22Rv1 (cell line): Measurements from ENCODE around the gene LIMK1.

Source experiments
- ZFX ChIP-seq: fragments of 450-650 bp; IDR thresholded peaks from 2 replicates; pipeline ENCODE4 v1.6.1; 2017; ENCODE audit warnings: antibody characterized with exemption, borderline replicate concordance
- TF ChIP-seq, protein P1 (sequence below): fragments of 450-650 bp; IDR thresholded peaks from 2 replicates; pipeline ENCODE4 v1.5.1; 2017; ENCODE audit warnings: mild to moderate bottlenecking

DNA sequence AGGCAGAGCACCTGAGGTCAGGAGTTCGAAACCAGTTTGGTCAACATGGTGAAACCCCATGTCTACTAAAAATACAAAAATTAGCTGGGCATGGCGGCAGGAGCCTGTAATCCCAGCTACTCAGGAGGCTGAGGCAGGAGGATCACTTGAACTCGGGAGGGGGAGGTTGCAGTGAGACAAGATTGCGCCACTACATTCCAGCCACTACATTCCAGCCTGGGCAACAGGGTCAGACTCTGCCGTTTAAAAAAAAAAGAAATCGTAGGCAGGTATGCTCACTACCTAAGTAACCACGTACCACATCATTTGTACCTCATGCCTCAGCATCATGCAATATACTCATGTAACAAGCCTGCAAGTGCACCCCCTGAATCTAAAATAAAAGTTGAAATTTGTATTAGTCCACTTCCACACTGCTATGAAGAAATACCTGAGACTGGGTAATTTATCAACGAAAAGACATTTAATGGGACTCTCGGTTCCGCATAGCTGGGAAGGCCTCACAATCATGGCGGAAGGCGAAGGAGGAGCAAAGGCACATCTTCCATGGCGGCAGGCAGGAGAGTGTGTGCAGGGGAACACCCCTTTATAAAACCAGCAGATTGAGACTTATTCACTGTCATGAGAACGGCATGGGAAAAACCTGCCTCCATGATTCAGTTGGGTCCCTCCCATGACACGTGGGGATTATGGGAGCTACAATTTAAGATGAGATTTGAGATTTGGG lies 82.4 kb downstream of the LIMK1 start:
- TF ChIP-seq, protein P1, sequence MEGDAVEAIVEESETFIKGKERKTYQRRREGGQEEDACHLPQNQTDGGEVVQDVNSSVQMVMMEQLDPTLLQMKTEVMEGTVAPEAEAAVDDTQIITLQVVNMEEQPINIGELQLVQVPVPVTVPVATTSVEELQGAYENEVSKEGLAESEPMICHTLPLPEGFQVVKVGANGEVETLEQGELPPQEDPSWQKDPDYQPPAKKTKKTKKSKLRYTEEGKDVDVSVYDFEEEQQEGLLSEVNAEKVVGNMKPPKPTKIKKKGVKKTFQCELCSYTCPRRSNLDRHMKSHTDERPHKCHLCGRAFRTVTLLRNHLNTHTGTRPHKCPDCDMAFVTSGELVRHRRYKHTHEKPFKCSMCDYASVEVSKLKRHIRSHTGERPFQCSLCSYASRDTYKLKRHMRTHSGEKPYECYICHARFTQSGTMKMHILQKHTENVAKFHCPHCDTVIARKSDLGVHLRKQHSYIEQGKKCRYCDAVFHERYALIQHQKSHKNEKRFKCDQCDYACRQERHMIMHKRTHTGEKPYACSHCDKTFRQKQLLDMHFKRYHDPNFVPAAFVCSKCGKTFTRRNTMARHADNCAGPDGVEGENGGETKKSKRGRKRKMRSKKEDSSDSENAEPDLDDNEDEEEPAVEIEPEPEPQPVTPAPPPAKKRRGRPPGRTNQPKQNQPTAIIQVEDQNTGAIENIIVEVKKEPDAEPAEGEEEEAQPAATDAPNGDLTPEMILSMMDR: no peak
- no peak for TF ChIP-seq ZFX
